Tongue (tissue), 2 donors: ENCODE results near the gene UCHL3. TPM values are rescaled to one million over a fixed set of nuclear protein-coding genes. Genes with fewer than 3 reads are reported as not detected.

Experiments used
- DNase-seq: peaks from one replicate; pipeline ENCODE4 v3.0.0-alpha.2; 2015
- total RNA-seq: library from RNA; depleted of rRNA; stranded (reverse); fragments of >200 nt; gene quantifications from one replicate; pipeline ENCODE4 v1.2.3, GENCODE V29; 2014

The UCHL3 gene
- total RNA-seq, 1 donor from 2014 or later, result 18.5 TPM

GRCh38 chr13:75633285-75633684 is 83.7 kb downstream of the UCHL3 start:
- DNase-seq, result no peak

GRCh38 chr13:75635101-75635827 is 85.7 kb downstream of the UCHL3 start:
- peak; percentile 34 for DNase-seq

- no peak for DNase-seq
Observed at GRCh38 chr13:75635828-75636435, 86.3 kb downstream of the UCHL3 start, which contains the start of gene LMO7. Gene LMO7, plus strand, starts transcription at chr13:75636330. Its CDS starts 328 bp downstream, at chr13:75636658.

- peak; percentile 53 for DNase-seq
Observed at GRCh38 chr13:75636436-75637180, 87.0 kb downstream of the UCHL3 start.

GRCh38 chr13:75637181-75637750 is 87.7 kb downstream of the UCHL3 start:
- peak; percentile 38 for DNase-seq

GRCh38 chr13:75639454-75639853 is 89.9 kb downstream of the UCHL3 start:
- DNase-seq, result no peak

- DNase-seq, result no peak
Observed at GRCh38 chr13:75641026-75641425, 91.4 kb downstream of the UCHL3 start.

- DNase-seq, result peak; percentile 9
Observed at GRCh38 chr13:75643182-75643581, 93.6 kb downstream of the UCHL3 start.

GRCh38 chr13:75643693-75644092 is 94.1 kb downstream of the UCHL3 start:
- DNase-seq, result no peak

- DNase-seq, result no peak
Observed at GRCh38 chr13:75645141-75645540, 95.5 kb downstream of the UCHL3 start.

- DNase-seq, result peak; percentile 47
Observed at GRCh38 chr13:75647126-75647784, 97.7 kb downstream of the UCHL3 start.

- no peak for DNase-seq
Observed at GRCh38 chr13:75648446-75648845, 98.9 kb downstream of the UCHL3 start.

- DNase-seq, result no peak
Observed at GRCh38 chr13:75651013-75651412, 101.4 kb downstream of the UCHL3 start.

GRCh38 chr13:75652726-75653125 is 103.1 kb downstream of the UCHL3 start:
- no peak for DNase-seq

Other genes with a start within 250 kb of the UCHL3 start
- 37.4 TPM for gene TBC1D4, start 67.6 kb upstream of the UCHL3 start, total RNA-seq
- gene COMMD6, start 11.9 kb upstream of the UCHL3 start, total RNA-seq, result 24.4 TPM
- 340 TPM for gene LMO7, start 86.5 kb downstream of the UCHL3 start, total RNA-seq